ENCODE measurements around the gene TMEM176B. TPM values are rescaled to one million over a fixed set of nuclear protein-coding genes. Genes with fewer than 3 reads are reported as not detected.
A peak's percentile ranks its signal among the peaks of the same experiment; 100 is the strongest.

Gene TMEM176B
- total and polyA plus RNA-seq, 8 donors = 6.1 to 57.2 (median 15.5) TPM

- H3K4me1 ChIP-seq = no peaks in the 10 kb centered on the region
- intact Hi-C loops (cut with DNase I) = no loop called here
- DNase-seq (no peak), ATAC-seq (no peak)
- peaks cover 0 to 10% of the 10 kb centered on the region in 2 donors for H3K27me3 ChIP-seq
- H3K4me3 ChIP-seq = no peak overlapping the region
- no peaks in the 10 kb centered on the region for H3K9me3 ChIP-seq
- TF ChIP-seq CTCF (IDR thresholded peaks at IDR 0.05) = no peak
- H3K36me3 ChIP-seq = no peaks in the 10 kb centered on the region
- no peak overlapping the region for H3K27ac ChIP-seq
These were observed 47.4 kb upstream of the TMEM176B start for GRCh38 chr7:150847536-150847935.

DNA sequence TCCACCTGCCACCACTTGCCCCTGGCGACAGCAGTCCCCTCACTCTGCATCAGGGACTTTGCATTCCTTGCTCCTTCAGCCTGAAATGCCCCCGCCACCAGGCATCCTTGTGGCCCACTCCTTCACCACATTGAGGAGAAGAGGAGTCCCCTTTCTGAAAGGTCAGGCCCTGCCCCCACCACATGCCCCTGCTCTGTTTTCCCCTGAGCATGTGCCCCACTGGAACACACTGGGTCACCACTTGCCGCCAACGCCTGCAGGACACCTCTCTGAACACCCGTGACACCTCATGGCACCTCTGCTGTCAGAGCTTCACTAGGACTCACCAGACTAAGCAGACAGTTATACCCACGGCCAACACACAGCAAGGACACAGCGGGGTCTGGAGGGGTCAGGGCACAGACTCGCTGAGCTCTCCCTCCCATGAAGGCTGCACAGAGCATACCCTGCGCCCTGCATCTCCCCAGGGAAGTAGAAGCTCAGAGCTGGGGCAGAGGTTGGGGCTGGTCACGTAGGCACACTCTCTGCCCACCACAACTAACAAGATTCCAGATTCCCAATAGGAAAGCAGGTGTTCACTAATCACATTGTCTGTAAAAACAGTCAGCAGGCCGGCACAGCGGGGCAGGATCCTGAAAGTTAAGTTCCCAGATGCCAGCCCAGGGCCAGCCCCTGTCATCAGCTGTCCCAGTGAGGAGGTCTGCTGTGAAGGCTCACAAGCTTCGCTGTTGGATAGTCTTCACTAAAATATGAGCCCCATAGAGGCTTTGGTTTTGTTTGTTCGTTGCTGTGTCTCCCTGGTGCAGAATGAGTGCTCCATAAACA, 46.3 kb upstream of the TMEM176B start:
- Histone ChIP-seq H3K27me3 (no peaks in the 10 kb centered on the region), H3K36me3 (no peaks in the 10 kb centered on the region), H3K4me3 (no peak overlapping the region), H3K27ac (no peak overlapping the region), H3K9me3 (no peaks in the 10 kb centered on the region), H3K4me1 (no peaks in the 10 kb centered on the region)
- no peak for TF ChIP-seq CTCF (IDR thresholded peaks at IDR 0.05)
- intact Hi-C loops (cut with DNase I) = no loop called here
- ATAC-seq = no peak
- DNase-seq = no peak

DNA sequence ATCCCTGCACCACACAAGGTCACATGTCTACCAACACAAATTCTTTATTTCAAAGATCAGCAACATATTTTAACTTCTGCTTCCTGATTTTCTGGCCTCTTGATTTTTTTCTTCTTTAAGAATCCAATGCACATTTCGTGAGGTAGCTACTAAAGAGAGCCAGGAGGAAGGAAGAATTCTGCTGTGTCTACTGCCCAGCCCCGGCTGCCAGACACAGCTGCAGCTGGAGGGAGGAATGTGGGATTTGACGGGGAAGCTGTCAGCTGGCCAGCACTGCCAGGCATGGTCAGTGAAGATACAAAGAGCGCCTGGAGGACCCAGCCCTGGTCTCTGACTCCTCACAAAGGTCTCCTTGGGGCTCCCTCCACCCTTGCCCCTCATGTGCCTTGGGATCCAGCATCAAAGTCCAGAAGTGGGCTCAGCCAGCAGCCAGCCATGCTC, 45.3 kb upstream of the TMEM176B start:
- Histone ChIP-seq H3K27ac (no peak overlapping the region), H3K4me1 (no peaks in the 10 kb centered on the region), H3K27me3 (no peaks in the 10 kb centered on the region), H3K9me3 (no peaks in the 10 kb centered on the region), H3K36me3 (no peaks in the 10 kb centered on the region), H3K4me3 (no peak overlapping the region)
- ATAC-seq (peak; percentile 63), DNase-seq (peak in 2 of 4 donors; percentile 32 to 61)
- TF ChIP-seq CTCF (IDR thresholded peaks at IDR 0.05) = no peak
- intact Hi-C loops (cut with DNase I) = no loop called here

GRCh38 chr7:150842716-150843115, 42.6 kb upstream of the TMEM176B start:
- Histone ChIP-seq H3K36me3 (no peaks in the 10 kb centered on the region), H3K4me3 (no peak overlapping the region), H3K9me3 (no peaks in the 10 kb centered on the region), H3K27ac (no peak overlapping the region), H3K4me1 (no peaks in the 10 kb centered on the region), H3K27me3 (no peaks in the 10 kb centered on the region)
- no peak for DNase-seq
- intact Hi-C loops (cut with DNase I) = no loop called here
- ATAC-seq = no peak
- TF ChIP-seq CTCF (IDR thresholded peaks at IDR 0.05) = no peak

GRCh38 chr7:150842018-150842417, 41.9 kb upstream of the TMEM176B start:
- Histone ChIP-seq H3K36me3 (no peaks in the 10 kb centered on the region), H3K27ac (no peak overlapping the region), H3K4me1 (no peaks in the 10 kb centered on the region), H3K9me3 (no peaks in the 10 kb centered on the region), H3K4me3 (no peak overlapping the region), H3K27me3 (no peaks in the 10 kb centered on the region)
- ATAC-seq (no peak), DNase-seq (no peak)
- intact Hi-C loops (cut with DNase I) = no loop called here
- no peak for TF ChIP-seq CTCF (IDR thresholded peaks at IDR 0.05)

All from left lung (tissue), 10 donors.